ENCODE results near the gene ATP6V0B. TPM values are rescaled to one million over a fixed set of nuclear protein-coding genes. Genes with fewer than 3 reads are reported as not detected.

The ATP6V0B gene
- total and polyA plus RNA-seq, 10 of the 15 experiments (the other 5 are each of a cell fraction or from before 2014, with no cell fraction given): 65.3 to 250 (median 144) TPM

- Histone ChIP-seq H3K27ac (ENCODE audit: control insufficient read depth, insufficient read depth) (no peak overlapping the region), H2AFZ (ENCODE audit: control insufficient read depth, low read depth, low read length) (no peak overlapping the region), H4K20me1 (ENCODE audit: control insufficient read depth, insufficient read depth) (no peaks in the 10 kb centered on the region), H3K27me3 (replicated peaks in 1 of 2; ENCODE audit: control insufficient read depth in 2 of 2, insufficient read depth in 2 of 2, low read length in 1 of 2) (no peaks in the 10 kb centered on the region), H3K4me2 (ENCODE audit: control insufficient read depth, insufficient read depth) (no peak overlapping the region), H3K9me3 (replicated peaks; ENCODE audit: control insufficient read depth, insufficient read depth, low read length) (no peaks in the 10 kb centered on the region), H3K4me1 (ENCODE audit: control insufficient read depth, insufficient read depth, low read length) (peaks cover 19% of the 10 kb centered on the region), H3K79me2 (ENCODE audit: control insufficient read depth, insufficient read depth, low read length) (peaks cover 19% of the 10 kb centered on the region), H3K9ac (ENCODE audit: control insufficient read depth, insufficient read depth, low read length) (no peak overlapping the region), H3K36me3 (ENCODE audit: control insufficient read depth in 2 of 2, insufficient read depth in 2 of 2, low read length in 1 of 2) (peaks cover 0 to 4% of the 10 kb centered on the region in 2 experiments; a peak in 3 of 4 replicates), H3K4me3 (no peak overlapping the region)
- POLR2A ChIA-PET: no interaction called here
- FAIRE-seq (no peak), DNase-seq (ENCODE audit: low read depth, low spot score) (no peak), ATAC-seq (no peak)
- 95% methylated on average over 15 of the region's 15 CpGs for WGBS (ENCODE audit: insufficient coverage, insufficient replicate concordance, low lambda C conversion rate, missing lambda C conversion rate)
- SMC1A ChIA-PET (ENCODE audit: uncharacterized antibody, unreplicated experiment): no interaction called here
- RAD21 ChIA-PET (ENCODE audit: unreplicated experiment): no interaction called here
- BruUV-seq (replicated peaks): no TSS peak
- in situ Hi-C loops (cut with MboI) (no loop called here), intact Hi-C loops (cut with micrococcal nuclease; ENCODE audit: unreplicated experiment) (no loop called here)
- CTCF ChIA-PET: no interaction called here
- TF ChIP-seq KAT2A (conservative IDR thresholded peaks at IDR 0.05; ENCODE audit: control insufficient read depth, low read depth, low read length) (no peak), ZNF592 (IDR thresholded peaks at IDR 0.05) (no peak), SUZ12 (IDR thresholded peaks at IDR 0.05; ENCODE audit: unreplicated experiment) (no peak), E2F4 (IDR thresholded peaks at IDR 0.05; ENCODE audit: low read depth, low read length) (no peak), YY1 (IDR thresholded peaks at IDR 0.05; ENCODE audit: low read depth, low read length) (no peak), NBN (IDR thresholded peaks at IDR 0.05) (no peak), RELA (IDR thresholded peaks at IDR 0.05; ENCODE audit: borderline replicate concordance, partially characterized antibody) (no peak), JUND (IDR thresholded peaks at IDR 0.05; ENCODE audit: low read depth, low read length) (no peak), CEBPZ (IDR thresholded peaks at IDR 0.05; ENCODE audit: low read depth, low read length) (no peak), FOS (IDR thresholded peaks at IDR 0.05; ENCODE audit: borderline replicate concordance, extremely low read depth, insufficient read length) (no peak), ZBED1 (IDR thresholded peaks at IDR 0.05; ENCODE audit: borderline replicate concordance) (no peak), RBBP5 (conservative IDR thresholded peaks at IDR 0.05) (no peak), SMAD5 (IDR thresholded peaks at IDR 0.05; ENCODE audit: low read depth) (no peak), ATF3 (IDR thresholded peaks at IDR 0.05; ENCODE audit: borderline replicate concordance, extremely low read depth, low read depth, low read length) (no peak)
Observed at GRCh38 chr1:43982808-43983207, 8.0 kb downstream of the ATP6V0B start.

All from GM12878 (cell line).